Endodermal cell (in vitro differentiated cells): Measurements from ENCODE around the gene KLHDC4. TPM values are rescaled to one million over a fixed set of nuclear protein-coding genes. Genes with fewer than 3 reads are reported as not detected.

Experiments
- DNase-seq: peaks from one replicate; pipeline ENCODE4 v3.0.0-alpha.2; 2017
- H3K27ac ChIP-seq: 2 replicates; pipeline ENCODE4 v1.5.1; 2013; ENCODE audit warnings: mild to moderate bottlenecking, low read depth, low read length, moderate library complexity
- H3K27me3 ChIP-seq: 2 replicates; pipeline ENCODE4 v1.6.1; 2013; ENCODE audit warnings: mild to moderate bottlenecking, low read length, moderate library complexity; ENCODE audit not compliant: insufficient read depth, control insufficient read depth, poor library complexity, severe bottlenecking
- H3K36me3 ChIP-seq: 2 replicates; pipeline ENCODE4 v1.7.0; 2013; ENCODE audit warnings: mild to moderate bottlenecking, low read length, moderate library complexity; ENCODE audit not compliant: control insufficient read depth, insufficient read depth
- H3K4me1 ChIP-seq: one replicate; pipeline ENCODE4 v1.7.0; 2013; ENCODE audit warnings: low read length; ENCODE audit not compliant: control insufficient read depth, insufficient read depth
- H3K4me3 ChIP-seq: 2 replicates; pipeline ENCODE4 v1.5.1; 2013; ENCODE audit warnings: mild to moderate bottlenecking, low read length, moderate library complexity
- H3K9ac ChIP-seq: 2 replicates; pipeline ENCODE4 v1.6.1; 2013; ENCODE audit warnings: mild to moderate bottlenecking, low read length, moderate library complexity; ENCODE audit not compliant: poor library complexity, severe bottlenecking; ENCODE audit errors: extremely low read depth
- H3K9me3 ChIP-seq: 2 replicates; pipeline ENCODE4 v1.6.1; 2013; ENCODE audit warnings: mild to moderate bottlenecking, low read length, moderate library complexity; ENCODE audit not compliant: control insufficient read depth
- H3K27ac Mint-ChIP-seq: 2 replicates; pipeline ENCODE4 v1.8.0; 2020; ENCODE audit warnings: mixed read lengths
- H3K27me3 Mint-ChIP-seq: 2 replicates; pipeline ENCODE4 v1.8.0; 2021; ENCODE audit warnings: mild to moderate bottlenecking, mixed read lengths; ENCODE audit not compliant: insufficient read depth
- H3K36me3 Mint-ChIP-seq: 2 replicates; pipeline ENCODE4 v1.8.0; 2020; ENCODE audit warnings: low read depth, mixed read lengths
- H3K4me1 Mint-ChIP-seq: 2 replicates; pipeline ENCODE4 v1.8.0; 2020; ENCODE audit warnings: mixed read lengths
- H3K4me3 Mint-ChIP-seq: 2 replicates; pipeline ENCODE4 v1.8.0; 2020; ENCODE audit warnings: mild to moderate bottlenecking, moderate library complexity, mixed read lengths
- H3K9me3 Mint-ChIP-seq: 2 replicates; pipeline ENCODE4 v1.8.0; 2020; ENCODE audit warnings: mild to moderate bottlenecking, mixed read lengths
- CTCF ChIP-seq: fragments of 200-600 bp; sonication (generic); conservative IDR thresholded peaks from 2 replicates; pipeline ENCODE4 v1.5.0; 2021; ENCODE audit warnings: antibody characterized with exemption, mild to moderate bottlenecking
- WGBS, 2 experiments: methylation state at CpG; one replicate each; pipeline versions ENCODE4 v1.1.5 to v1.1.7; 2013; ENCODE audit warnings: missing lambda C conversion rate in 2 of 2, mixed read lengths in 1 of 2; ENCODE audit not compliant: insufficient coverage in 1 of 2, insufficient read length in 1 of 2; 5-methylcytosine and 5-hydroxymethylcytosine counted together
- total RNA-seq, 2 donors: library from RNA; stranded (reverse); fragmentation: NEBNext Ultra II Directional in 1 of 2; extraction: Animal tissue kit (Norgen Biotek cat#: 25700) in 1 of 2; gene quantifications; 2 replicates in 1 of 2; 3 replicates in 1 of 2; pipeline ENCODE4 v1.2.1, GENCODE V29; 2021

KLHDC4 gene
- total RNA-seq, 2 donors from 2014 or later = 52.8 to 58.8 TPM

- Histone ChIP-seq H3K4me1 (no peaks in the 10 kb centered on the region), H3K27ac (no peak overlapping the region), H3K27me3 (no peaks in the 10 kb centered on the region), H3K4me3 (no peak overlapping the region), H3K9me3 (no peaks in the 10 kb centered on the region), H3K36me3 (peaks cover 44% of the 10 kb centered on the region), H3K9ac (no peak overlapping the region)
- TF ChIP-seq CTCF = no peak
- H3K4me3 Mint-ChIP-seq = no peak overlapping the region
- no peaks in the 10 kb centered on the region for H3K4me1 Mint-ChIP-seq
- no peaks in the 10 kb centered on the region for H3K27me3 Mint-ChIP-seq
- DNase-seq = no peak
- H3K36me3 Mint-ChIP-seq = peaks cover 60% of the 10 kb centered on the region
- peaks cover 7% of the 10 kb centered on the region for H3K9me3 Mint-ChIP-seq
- WGBS, 2 experiments = 95 to 96% methylated on average over 10 to 12 of the region's 12 CpGs
- H3K27ac Mint-ChIP-seq = no peak overlapping the region
These were observed 50.1 kb downstream of the KLHDC4 start for GRCh38 chr16:87715658-87716057.

DNA sequence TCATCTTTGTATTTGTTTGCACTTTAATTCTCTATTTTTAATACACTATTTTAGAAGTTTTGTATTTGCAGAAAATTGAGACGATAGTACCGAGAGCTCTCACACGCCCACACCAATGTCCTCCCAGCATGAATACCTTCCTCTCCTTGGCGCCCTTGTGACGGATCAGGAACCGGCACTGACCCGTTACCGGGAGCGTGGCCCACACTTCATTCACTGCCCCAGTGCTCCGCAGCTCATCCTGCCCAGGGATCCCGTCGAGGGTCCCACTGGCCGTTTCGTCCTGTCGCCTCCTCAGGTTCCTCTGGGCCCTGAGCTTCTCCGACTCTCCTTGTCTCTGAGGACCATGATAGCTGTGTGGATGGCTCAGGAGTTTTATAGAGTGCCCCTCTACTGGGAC lies 50.6 kb downstream of the KLHDC4 start:
- H3K9me3 Mint-ChIP-seq = peaks cover 7% of the 10 kb centered on the region
- peaks cover 44% of the 10 kb centered on the region for H3K36me3 ChIP-seq
- no peak overlapping the region for H3K9ac ChIP-seq
- peaks cover 61% of the 10 kb centered on the region for H3K36me3 Mint-ChIP-seq
- no peak overlapping the region for H3K27ac ChIP-seq
- DNase-seq = no peak
- H3K9me3 ChIP-seq = no peaks in the 10 kb centered on the region
- H3K4me3 ChIP-seq = no peak overlapping the region
- H3K4me1 Mint-ChIP-seq = no peaks in the 10 kb centered on the region
- no peaks in the 10 kb centered on the region for H3K27me3 Mint-ChIP-seq
- WGBS, 2 experiments = 95 to 98% methylated on average over 15 to 16 of the region's 16 CpGs
- no peaks in the 10 kb centered on the region for H3K4me1 ChIP-seq
- no peaks in the 10 kb centered on the region for H3K27me3 ChIP-seq
- no peak for TF ChIP-seq CTCF
- no peak overlapping the region for H3K27ac Mint-ChIP-seq
- no peak overlapping the region for H3K4me3 Mint-ChIP-seq

DNA sequence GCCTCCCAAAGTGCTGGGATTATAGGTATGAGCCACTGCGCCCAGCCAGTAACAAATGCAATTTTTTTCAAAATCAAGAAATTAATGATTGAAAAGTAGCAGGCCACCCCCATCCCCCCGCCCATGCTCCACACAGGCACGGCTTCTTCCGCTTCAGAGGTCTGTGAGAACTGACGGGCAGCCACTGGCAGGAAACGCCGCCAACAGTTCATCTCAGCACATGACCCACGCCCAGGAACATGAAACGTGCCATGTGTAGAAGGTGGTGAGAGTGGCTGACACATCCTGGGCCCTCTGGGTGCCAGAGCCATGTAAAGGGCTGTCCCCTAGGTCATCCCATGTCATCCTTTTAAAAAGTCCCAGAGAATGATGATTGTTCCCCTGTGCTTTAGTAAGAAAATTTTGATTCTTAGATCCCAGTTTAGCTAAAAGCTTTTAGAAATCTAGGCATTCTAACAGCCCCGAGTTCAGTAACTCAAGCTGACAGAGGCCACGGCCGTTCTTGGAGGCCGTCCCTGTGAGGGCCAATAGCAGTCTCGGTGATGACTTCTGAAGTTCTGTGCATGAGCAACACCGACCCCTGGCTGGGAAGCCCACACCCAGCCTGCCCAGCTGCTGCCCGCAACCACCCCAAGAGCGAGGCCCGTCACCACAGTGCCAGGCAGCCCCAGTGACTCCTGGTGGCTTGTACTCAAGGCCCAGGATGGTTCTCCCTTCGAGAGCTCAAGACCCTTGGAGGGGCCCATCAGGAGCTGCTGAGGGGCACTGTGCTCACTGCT lies 52.1 kb downstream of the KLHDC4 start:
- no peak for DNase-seq
- no peaks in the 10 kb centered on the region for H3K9me3 ChIP-seq
- WGBS, 2 experiments = 96 to 97% methylated on average over 14 to 19 of the region's 19 CpGs
- no peaks in the 10 kb centered on the region for H3K9me3 Mint-ChIP-seq
- H3K27ac Mint-ChIP-seq = no peak overlapping the region
- TF ChIP-seq CTCF = no peak
- no peaks in the 10 kb centered on the region for H3K4me1 ChIP-seq
- H3K27me3 ChIP-seq = no peaks in the 10 kb centered on the region
- no peak overlapping the region for H3K4me3 ChIP-seq
- peaks cover 38% of the 10 kb centered on the region for H3K36me3 ChIP-seq
- H3K27me3 Mint-ChIP-seq = no peaks in the 10 kb centered on the region
- peaks cover 52% of the 10 kb centered on the region for H3K36me3 Mint-ChIP-seq
- H3K4me3 Mint-ChIP-seq = no peak overlapping the region
- no peaks in the 10 kb centered on the region for H3K4me1 Mint-ChIP-seq
- H3K9ac ChIP-seq = no peak overlapping the region
- no peak overlapping the region for H3K27ac ChIP-seq
